A549 (cell line): ENCODE results near the gene POLR2C. TPM values are rescaled to one million over a fixed set of nuclear protein-coding genes. Genes with fewer than 3 reads are reported as not detected.
A peak's percentile ranks its signal among the peaks of the same experiment; 100 is the strongest.

Experiments
- ATAC-seq, 2 experiments: fragments of 200-7000 bp in 1 of 2; fragments of >200 bp in 1 of 2; cut with Nextera tagmentation in 1 of 2; cut with Tn5 transposase in 1 of 2; 3 replicates each; pipeline versions ENCODE4 v1.8.0 to v1.9.1; 2018 to 2020; ENCODE audit warnings: mild to moderate bottlenecking in 1 of 2, moderate library complexity in 1 of 2
- CTCF ChIA-PET: fragments of 300-600 bp; sonication (Branson Sonifier 250); formaldehyde crosslinking; extraction: SDS; loops from one replicate; lab custom pipeline; 2021; ENCODE audit warnings: antibody characterized with exemption, inconsistent platforms; lab: Yijun Ruan, JAX
- POLR2A ChIA-PET: fragments of 350-600 bp; formaldehyde crosslinking; extraction: SDS; loops from one replicate; lab custom pipeline; 2021; ENCODE audit warnings: antibody characterized with exemption, inconsistent platforms; lab: Yijun Ruan, JAX
- DNase-seq, 2 experiments: peaks; one replicate each; pipeline versions ENCODE4 v3.0.0 to v3.0.0-alpha.2; 2011 to 2016; ENCODE audit warnings: low read depth in 1 of 2, low spot score in 1 of 2
- FAIRE-seq: peaks from 2 replicates; lab custom pipeline; 2011; peaks lifted over from hg19 to GRCh38; lab: Jason Lieb, UNC
- H3K27ac ChIP-seq, 2 experiments: fragments of >200 bp; sonication (Bioruptor Twin); formaldehyde crosslinking; 3 replicates each; pipeline ENCODE4 v1.5.1; 2016 to 2017
- H3K4me1 ChIP-seq: fragments of >200 bp; sonication (Bioruptor Twin); formaldehyde crosslinking; 3 replicates; pipeline ENCODE4 v1.6.1; 2016
- H3K4me2 ChIP-seq: fragments of >200 bp; sonication (Bioruptor Twin); formaldehyde crosslinking; 3 replicates; pipeline ENCODE4 v1.6.1; 2016
- H3K4me3 ChIP-seq: fragments of >200 bp; sonication (Bioruptor Twin); formaldehyde crosslinking; 3 replicates; pipeline ENCODE4 v1.5.1; 2016
- H3K9me3 ChIP-seq: fragments of >200 bp; sonication (Bioruptor Twin); formaldehyde crosslinking; 3 replicates; pipeline ENCODE4 v1.6.1; 2016
- BHLHE40 ChIP-seq: IDR thresholded peaks from 2 replicates; pipeline ENCODE4 v1.6.1; 2012; ENCODE audit warnings: low read depth, low read length, inconsistent platforms
- CBX8 ChIP-seq: fragments of 200-600 bp; sonication (generic); IDR thresholded peaks from 2 replicates; pipeline ENCODE4 v1.6.1; 2016
- CEBPB ChIP-seq, 2 experiments: fragments of >200 bp in 1 of 2; sonication (Bioruptor Twin) in 1 of 2; formaldehyde crosslinking in 1 of 2; IDR thresholded peaks; 2 replicates each; pipeline ENCODE4 v1.6.1; 2012 to 2016
- CHD2 ChIP-seq: fragments of 150-350 bp; IDR thresholded peaks from 2 replicates; pipeline ENCODE4 v1.6.1; 2014; ENCODE audit warnings: low read length; ENCODE audit not compliant: partially characterized antibody
- EP300 ChIP-seq, 2 experiments: fragments of >200 bp; sonication (Bioruptor Twin); formaldehyde crosslinking; IDR thresholded peaks; 2 replicates in 1 of 2; 3 replicates in 1 of 2; pipeline ENCODE4 v1.6.1; 2016 to 2017
- FOSB ChIP-seq: fragments of 250-450 bp; sonication (Bioruptor Pico); IDR thresholded peaks from 2 replicates; pipeline ENCODE4 v1.5.0; 2020; ENCODE audit warnings: mild to moderate bottlenecking, moderate library complexity
- GATA3 ChIP-seq: IDR thresholded peaks from 2 replicates; pipeline ENCODE4 v1.6.1; 2012; ENCODE audit warnings: borderline replicate concordance
- HDAC2 ChIP-seq: fragments of 200-600 bp; sonication (generic); IDR thresholded peaks from 2 replicates; pipeline ENCODE4 v1.6.1; 2016
- HES2 ChIP-seq: fragments of >200 bp; sonication (Bioruptor Twin); formaldehyde crosslinking; IDR thresholded peaks from 2 replicates; pipeline ENCODE4 v1.6.1; 2016
- HEYL ChIP-seq: fragments of 250-450 bp; sonication (Bioruptor Pico); IDR thresholded peaks from 2 replicates; pipeline ENCODE4 v1.8.0; 2021; ENCODE audit warnings: mild to moderate bottlenecking, moderate library complexity
- HOXA7 ChIP-seq: fragments of 250-450 bp; sonication (Bioruptor Pico); IDR thresholded peaks from 2 replicates; pipeline ENCODE4 v1.5.0; 2020; ENCODE audit warnings: mild to moderate bottlenecking, moderate library complexity
- JUNB ChIP-seq: fragments of >200 bp; sonication (Bioruptor Twin); formaldehyde crosslinking; IDR thresholded peaks from 2 replicates; pipeline ENCODE4 v1.6.1; 2016
- KDM1A ChIP-seq: fragments of 200-600 bp; sonication (generic); IDR thresholded peaks from 2 replicates; pipeline ENCODE4 v1.6.1; 2016; ENCODE audit warnings: low read depth, mild to moderate bottlenecking
- MYC ChIP-seq: IDR thresholded peaks from 2 replicates; pipeline ENCODE4 v1.6.1; 2012; ENCODE audit warnings: mild to moderate bottlenecking, inconsistent platforms, low read length, improper control_type of control experiment, borderline replicate concordance
- NR3C1 ChIP-seq: fragments of >200 bp; sonication (Bioruptor Twin); formaldehyde crosslinking; IDR thresholded peaks from 3 replicates; pipeline ENCODE4 v1.6.1; 2017
- POLR2AphosphoS2 ChIP-seq: conservative IDR thresholded peaks from 2 replicates; pipeline ENCODE4 v1.6.1; 2012; ENCODE audit warnings: low read length, improper control_type of control experiment, inconsistent platforms
- RARB ChIP-seq: fragments of 250-450 bp; sonication (Bioruptor Pico); IDR thresholded peaks from 2 replicates; pipeline ENCODE4 v1.8.0; 2021; ENCODE audit warnings: mild to moderate bottlenecking, moderate library complexity
- RFX5 ChIP-seq: fragments of 450-650 bp; IDR thresholded peaks from 2 replicates; pipeline ENCODE4 v1.7.1; 2014; ENCODE audit warnings: antibody characterized with exemption, mild to moderate bottlenecking, moderate library complexity
- TFCP2L1 ChIP-seq: fragments of 250-450 bp; sonication (Bioruptor Pico); IDR thresholded peaks from 2 replicates; pipeline ENCODE4 v1.5.0; 2021; ENCODE audit warnings: mild to moderate bottlenecking
- WGBS: methylation state at CpG from one replicate; pipeline ENCODE4 v1.1.6; 2017; ENCODE audit errors: missing lambda C conversion rate; 5-methylcytosine and 5-hydroxymethylcytosine counted together
- polyA plus RNA-seq, 4 experiments: library from polyadenylated mRNA; depleted of rRNA in 3 of 4; stranded (reverse); fragments of >200 nt; fragmentation: RNase III in 1 of 4; extraction: RNeasy Plus Mini Kit Qiagen cat#74134 plus additional on column Dnase treatment in 1 of 4; gene quantifications; 2 replicates in 3 of 4; 3 replicates in 1 of 4; pipeline ENCODE4 v1.2.3, GENCODE V29; 2011 to 2017
- TF ChIP-seq, protein P1 (sequence below): fragments of 250-450 bp; sonication (Bioruptor Pico); IDR thresholded peaks from 2 replicates; pipeline ENCODE4 v1.5.0; 2021; ENCODE audit warnings: mild to moderate bottlenecking, moderate library complexity, borderline replicate concordance
- TF ChIP-seq, protein P2 (sequence below): IDR thresholded peaks from 2 replicates; pipeline ENCODE4 v1.6.1; 2012

POLR2C gene
- polyA plus RNA-seq, 2 of the 4 experiments (the other 2 are of a cell fraction): 148 to 229 TPM

GRCh38 chr16:57510016-57510871 lies 47.8 kb downstream of the POLR2C start:
- ChIA-PET CTCF (interaction anchor here (0.8 to 22.0 kb wide), 7 partner anchors 10 to 210 kb away, joined by 3 to 194 read pairs (median 4); no protein-coding TSS in a partner anchor), POLR2A (no interaction called here)
- TF ChIP-seq HDAC2: no peak
- TF ChIP-seq HEYL (CRISPR knock-in tag): no peak
- TF ChIP-seq, protein P1, sequence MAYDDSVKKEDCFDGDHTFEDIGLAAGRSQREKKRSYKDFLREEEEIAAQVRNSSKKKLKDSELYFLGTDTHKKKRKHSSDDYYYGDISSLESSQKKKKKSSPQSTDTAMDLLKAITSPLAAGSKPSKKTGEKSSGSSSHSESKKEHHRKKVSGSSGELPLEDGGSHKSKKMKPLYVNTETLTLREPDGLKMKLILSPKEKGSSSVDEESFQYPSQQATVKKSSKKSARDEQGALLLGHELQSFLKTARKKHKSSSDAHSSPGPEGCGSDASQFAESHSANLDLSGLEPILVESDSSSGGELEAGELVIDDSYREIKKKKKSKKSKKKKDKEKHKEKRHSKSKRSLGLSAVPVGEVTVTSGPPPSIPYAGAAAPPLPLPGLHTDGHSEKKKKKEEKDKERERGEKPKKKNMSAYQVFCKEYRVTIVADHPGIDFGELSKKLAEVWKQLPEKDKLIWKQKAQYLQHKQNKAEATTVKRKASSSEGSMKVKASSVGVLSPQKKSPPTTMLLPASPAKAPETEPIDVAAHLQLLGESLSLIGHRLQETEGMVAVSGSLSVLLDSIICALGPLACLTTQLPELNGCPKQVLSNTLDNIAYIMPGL (CRISPR knock-in tag): no peak
- TF ChIP-seq, protein P2, sequence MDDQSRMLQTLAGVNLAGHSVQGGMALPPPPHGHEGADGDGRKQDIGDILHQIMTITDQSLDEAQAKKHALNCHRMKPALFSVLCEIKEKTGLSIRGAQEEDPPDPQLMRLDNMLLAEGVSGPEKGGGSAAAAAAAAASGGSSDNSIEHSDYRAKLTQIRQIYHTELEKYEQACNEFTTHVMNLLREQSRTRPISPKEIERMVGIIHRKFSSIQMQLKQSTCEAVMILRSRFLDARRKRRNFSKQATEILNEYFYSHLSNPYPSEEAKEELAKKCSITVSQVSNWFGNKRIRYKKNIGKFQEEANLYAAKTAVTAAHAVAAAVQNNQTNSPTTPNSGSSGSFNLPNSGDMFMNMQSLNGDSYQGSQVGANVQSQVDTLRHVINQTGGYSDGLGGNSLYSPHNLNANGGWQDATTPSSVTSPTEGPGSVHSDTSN: no peak
- no peak for TF ChIP-seq EP300 (IDR thresholded peaks at IDR 0.05)
- TF ChIP-seq BHLHE40: no peak
- Histone ChIP-seq H3K4me1 (peaks cover 11% of the 10 kb centered on the region), H3K4me2 (no peak overlapping the region), H3K27ac (peak overlapping the region in 1 of 2 experiments; percentile 8; a peak in 2 of 6 replicates), H3K9me3 (no peaks in the 10 kb centered on the region), H3K4me3 (no peak overlapping the region)
- FAIRE-seq: no peak
- DNase-seq: no peak
- peak in 1 of 2 experiments; percentile 8; a peak in 1 of 6 replicates for ATAC-seq
- WGBS: 80% methylated on average over 10 of the region's 10 CpGs

DNA sequence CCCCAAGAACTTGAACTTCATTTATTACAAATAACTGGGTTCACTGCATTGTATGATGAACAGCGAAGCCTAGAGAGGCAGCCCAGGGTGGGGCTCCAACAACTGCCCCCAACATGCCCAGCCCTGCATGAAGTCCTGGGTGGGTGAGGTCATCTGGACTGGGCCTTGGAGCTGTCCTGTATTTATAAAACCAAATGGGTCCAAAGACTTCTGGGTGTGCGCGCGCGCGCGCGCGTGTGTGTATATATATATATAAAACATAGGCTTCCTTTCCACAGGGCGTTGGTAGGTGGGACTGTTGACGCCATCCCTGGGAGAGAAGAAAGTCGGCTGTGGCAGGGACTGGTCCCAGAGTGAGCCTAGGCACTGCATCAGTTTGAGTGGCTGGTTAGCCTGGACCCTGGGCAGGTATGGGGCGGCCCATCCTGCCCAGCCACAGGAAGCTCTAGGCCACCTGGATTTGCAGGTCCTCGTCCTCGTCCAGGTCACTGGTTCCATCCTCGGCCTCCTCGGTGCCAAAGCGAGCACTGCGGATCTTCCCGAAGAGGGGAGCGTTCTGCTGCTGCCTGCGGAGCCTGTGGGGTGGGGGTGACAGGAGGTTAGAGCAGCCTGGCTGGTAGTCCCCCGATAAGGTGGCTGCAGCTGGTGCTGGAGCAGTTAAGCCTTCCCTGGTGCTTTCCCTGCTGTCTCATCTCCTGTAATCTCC lies 50.0 kb downstream of the POLR2C start:
- ATAC-seq: no peak
- Histone ChIP-seq H3K4me2 (no peak overlapping the region), H3K27ac (peak overlapping the region in 1 of 2 experiments; percentile 57; a peak in 4 of 6 replicates), H3K4me3 (no peak overlapping the region), H3K4me1 (peaks cover 11% of the 10 kb centered on the region), H3K9me3 (no peaks in the 10 kb centered on the region)
- ChIA-PET POLR2A (no interaction called here), CTCF (interaction anchor here (1.1 to 22.0 kb wide), 6 partner anchors 9 to 91 kb away, joined by 3 to 340 read pairs (median 14); partner anchors contain the start of gene POLR2C)
- WGBS: 95% methylated on average over 22 of the region's 23 CpGs
- TF ChIP-seq HOXA7 (CRISPR knock-in tag) (no peak), RARB (CRISPR knock-in tag) (no peak), NR3C1 (no peak), CBX8 (no peak), RFX5 (no peak), HES2 (no peak), KDM1A (no peak), HEYL (CRISPR knock-in tag) (no peak), GATA3 (no peak), MYC (no peak), FOSB (CRISPR knock-in tag) (no peak), CEBPB (IDR thresholded peaks at IDR 0.05) (no peak), TFCP2L1 (CRISPR knock-in tag) (no peak), JUNB (no peak), POLR2AphosphoS2 (no peak), CHD2 (no peak)
- no peak for FAIRE-seq
- no peak for DNase-seq
